NCI-H128 (cell line): ENCODE data around the gene AR.

ENCODE experiments used
- DNase-seq: peaks from one replicate; lab custom pipeline; 2025; ENCODE audit not compliant: unreplicated experiment; lab: John Stamatoyannopoulos, UW

AR gene

GRCh38 chrX:67725471-67725870, 181.7 kb downstream of the AR start:
- no peak for DNase-seq

- no peak for DNase-seq
Observed at GRCh38 chrX:67726018-67726417, 182.2 kb downstream of the AR start.

DNA sequence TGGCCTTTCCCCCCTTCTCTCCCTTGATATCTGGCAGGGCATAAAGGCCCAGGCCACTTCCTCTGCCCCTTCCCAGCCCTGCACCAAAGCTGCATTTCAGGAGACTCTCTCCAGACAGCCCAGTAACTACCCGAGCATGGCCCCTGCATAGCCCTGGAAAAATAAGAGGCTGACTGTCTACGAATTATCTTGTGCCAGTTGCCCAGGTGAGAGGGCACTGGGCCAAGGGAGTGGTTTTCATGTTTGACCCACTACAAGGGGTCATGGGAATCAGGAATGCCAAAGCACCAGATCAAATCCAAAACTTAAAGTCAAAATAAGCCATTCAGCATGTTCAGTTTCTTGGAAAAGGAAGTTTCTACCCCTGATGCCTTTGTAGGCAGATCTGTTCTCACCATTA, 183.8 kb downstream of the AR start:
- DNase-seq, result no peak

GRCh38 chrX:67730296-67730695, 186.5 kb downstream of the AR start:
- no peak for DNase-seq

GRCh38 chrX:67731061-67731460, 187.2 kb downstream of the AR start:
- DNase-seq, result no peak

DNA sequence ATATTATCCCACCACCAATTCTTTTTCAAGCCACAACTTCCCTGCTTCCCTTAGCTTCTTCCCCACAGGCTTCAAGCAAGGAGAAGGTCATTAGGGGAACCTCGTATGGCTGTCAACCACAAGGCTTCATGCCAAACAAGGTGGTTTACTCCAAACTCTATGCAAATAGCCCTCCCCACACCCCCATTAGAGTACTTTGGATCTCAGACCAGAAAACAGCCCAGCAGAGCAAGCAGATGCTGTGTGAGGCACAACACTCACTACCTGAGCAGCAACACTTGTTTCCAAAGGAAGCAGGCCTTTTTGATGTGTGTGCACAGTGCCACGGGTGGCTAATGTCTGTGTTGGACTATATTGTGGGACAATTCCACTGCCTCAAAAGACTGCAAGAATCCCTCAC, 189.0 kb downstream of the AR start:
- no peak for DNase-seq

- DNase-seq, result no peak
Observed at GRCh38 chrX:67734111-67734753, 190.4 kb downstream of the AR start.

DNA sequence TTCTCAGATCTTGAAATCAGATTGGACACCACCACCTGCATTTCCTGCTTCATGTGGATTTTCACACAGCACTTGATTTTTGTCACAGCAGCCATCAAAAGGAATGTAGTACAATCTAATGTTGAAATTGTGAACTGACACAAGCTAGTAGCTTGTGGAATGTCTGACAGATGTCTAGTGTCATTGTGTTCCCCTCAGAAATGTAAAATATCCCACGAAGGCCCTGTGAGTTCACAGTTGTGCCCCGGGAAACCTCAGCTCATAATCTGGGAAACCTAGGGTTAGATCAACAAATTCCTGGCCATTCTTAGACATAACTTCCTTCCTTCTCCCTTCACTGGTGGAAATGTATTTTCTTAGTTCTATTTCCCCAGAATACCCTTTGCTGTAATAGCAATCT, 205.7 kb downstream of the AR start:
- DNase-seq, result no peak

DNA sequence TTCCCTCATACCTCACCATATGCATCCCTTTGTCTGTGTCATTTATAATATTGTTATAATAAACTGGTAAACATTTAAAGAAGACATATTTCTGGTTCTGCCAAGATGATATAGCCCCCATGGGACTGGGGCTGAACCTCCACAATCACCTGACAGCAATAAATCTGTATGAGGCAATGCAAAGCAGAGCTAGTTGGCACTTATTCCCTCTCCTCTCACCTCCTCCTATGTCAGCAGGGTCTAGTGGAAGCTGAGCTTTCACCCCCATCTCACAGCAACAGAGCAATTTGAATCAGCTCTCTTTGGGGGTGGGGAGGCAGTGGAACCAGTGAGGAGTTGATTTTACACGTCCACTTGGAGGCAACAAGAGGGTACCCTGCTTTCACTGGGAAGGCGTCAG, 206.9 kb downstream of the AR start:
- DNase-seq, result no peak

DNA sequence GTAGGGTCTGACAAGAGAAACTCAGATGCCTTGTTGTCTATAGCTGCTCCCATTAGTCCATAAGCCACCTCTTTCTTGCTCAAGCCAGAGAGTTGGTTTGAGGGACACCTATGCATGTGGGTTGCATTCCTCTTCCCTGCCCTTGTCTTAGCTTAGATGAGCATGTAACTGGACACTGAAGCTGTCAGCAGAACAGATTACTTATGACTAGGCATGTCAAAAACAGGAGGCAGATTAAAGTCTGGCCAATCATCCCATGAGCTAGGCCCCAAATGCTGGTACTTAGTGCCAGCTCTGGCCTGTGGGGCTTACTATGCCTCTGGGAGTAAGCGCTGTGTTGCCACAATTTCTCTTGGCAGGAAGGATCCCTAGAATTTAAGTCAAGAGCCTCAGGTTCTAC, 215.2 kb downstream of the AR start:
- no peak for DNase-seq

- DNase-seq, result no peak
Observed at GRCh38 chrX:67777148-67777547, 233.3 kb downstream of the AR start.

- DNase-seq, result no peak
Observed at GRCh38 chrX:67779099-67779498, 235.3 kb downstream of the AR start.
